NOMO-1 treated with dmso at 0.1 percent for 144 hours (cell line): ENCODE data around the gene XRCC6.
A peak's percentile ranks its signal among the peaks of the same experiment; 100 is the strongest.
"Not testable (repeated sequence)": the region's sequence is repeated elsewhere in the genome, so short reads cannot be mapped to it uniquely, and the experiment has no call there.

Experiments used
- DNase-seq: peaks from one replicate; lab custom pipeline; 2025; ENCODE audit not compliant: unreplicated experiment; lab: John Stamatoyannopoulos, UW

XRCC6 gene

DNA sequence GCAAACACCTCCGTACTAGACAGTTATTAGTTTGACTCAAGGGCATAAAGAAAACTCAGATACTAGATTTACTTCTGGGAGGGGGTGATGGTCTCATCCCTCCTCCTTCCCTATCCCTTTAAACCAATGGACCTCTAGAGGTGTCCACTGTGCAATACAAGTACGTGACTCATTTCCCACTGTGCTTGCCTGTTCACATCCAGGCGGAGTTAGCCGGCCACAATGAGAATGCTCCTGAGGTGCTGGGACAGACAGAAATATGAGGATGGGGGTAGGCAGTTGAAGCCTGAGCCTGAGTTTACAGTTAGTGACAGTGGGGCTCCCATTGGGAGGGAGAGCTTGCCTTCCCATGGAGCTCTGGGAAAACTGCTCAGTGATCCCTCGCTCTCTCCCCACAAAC, 23.0 kb upstream of the XRCC6 start:
- no peak for DNase-seq

DNA sequence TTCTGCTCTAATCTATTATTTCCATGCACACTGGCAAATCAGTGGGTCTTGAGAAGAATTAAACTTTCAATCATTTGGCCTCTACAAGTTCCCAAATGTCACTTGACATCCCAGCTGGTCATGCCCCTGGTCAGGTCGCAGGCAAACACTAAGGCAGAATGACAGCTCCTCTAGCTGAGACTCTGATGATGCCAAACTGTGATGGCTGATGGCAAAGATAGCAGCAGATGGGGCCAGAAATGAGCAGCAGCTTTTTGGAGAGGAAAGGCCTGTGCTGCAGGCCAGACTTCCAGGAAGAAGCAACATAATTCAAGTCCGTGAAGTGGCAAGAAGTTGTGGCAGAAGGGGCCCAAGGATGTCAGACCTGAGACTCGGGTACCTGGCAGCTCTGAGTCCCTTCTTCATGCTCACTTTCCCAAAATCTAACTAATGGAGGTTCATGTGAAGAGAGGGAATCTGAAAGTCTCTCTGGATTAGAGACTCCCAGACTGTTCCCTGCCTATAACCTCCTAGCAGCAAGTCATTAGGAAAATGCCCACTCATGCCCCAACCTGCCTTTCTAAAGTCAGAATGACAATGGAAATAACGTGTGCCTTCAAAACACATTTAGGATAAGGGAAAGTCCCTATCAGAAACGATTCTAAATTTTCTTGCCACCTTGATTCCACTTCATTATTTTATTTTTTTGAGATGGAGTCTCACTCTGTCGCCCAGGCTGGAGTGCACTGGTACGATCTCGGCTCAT, 22.0 kb upstream of the XRCC6 start:
- no peak for DNase-seq

GRCh38 chr22:41600976-41601375, 20.1 kb upstream of the XRCC6 start:
- no peak for DNase-seq

- peak; percentile 22 for DNase-seq
Observed at GRCh38 chr22:41603873-41604332, 17.2 kb upstream of the XRCC6 start.

GRCh38 chr22:41608386-41608785, 12.7 kb upstream of the XRCC6 start:
- DNase-seq: no peak

DNA sequence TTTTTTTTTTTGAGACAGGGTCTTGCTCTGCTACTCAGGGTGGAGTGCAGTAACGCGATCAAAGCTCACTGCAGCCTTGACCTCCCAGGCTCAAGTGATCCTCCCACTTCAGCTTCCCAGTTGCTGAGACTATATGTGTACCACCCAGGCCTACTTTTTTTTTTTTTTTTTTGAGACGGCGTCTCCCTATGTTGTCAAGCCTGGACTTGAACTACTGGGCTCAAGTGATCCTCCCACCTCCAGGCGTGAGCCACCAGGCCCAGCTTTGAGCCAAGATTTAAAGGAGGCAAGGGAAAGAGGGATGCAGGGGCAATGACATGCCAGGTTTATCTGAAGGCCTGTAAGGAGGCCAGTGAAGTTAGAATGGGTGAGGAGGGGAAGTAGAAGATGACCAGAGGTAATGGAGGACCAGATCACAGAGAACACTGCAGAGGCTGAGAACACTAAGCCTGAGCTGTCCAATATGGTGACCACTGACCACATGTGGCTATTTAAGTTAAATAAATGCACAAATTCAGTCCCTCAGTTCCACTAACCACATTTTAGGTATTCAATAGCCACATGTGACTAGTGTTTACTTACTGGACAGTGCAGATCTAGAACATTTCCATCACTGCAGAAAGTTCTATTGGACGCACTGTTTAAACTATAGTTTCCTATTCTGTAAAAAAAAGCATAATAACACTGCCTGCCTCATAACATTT, 8.3 kb upstream of the XRCC6 start:
- no peak for DNase-seq

DNA sequence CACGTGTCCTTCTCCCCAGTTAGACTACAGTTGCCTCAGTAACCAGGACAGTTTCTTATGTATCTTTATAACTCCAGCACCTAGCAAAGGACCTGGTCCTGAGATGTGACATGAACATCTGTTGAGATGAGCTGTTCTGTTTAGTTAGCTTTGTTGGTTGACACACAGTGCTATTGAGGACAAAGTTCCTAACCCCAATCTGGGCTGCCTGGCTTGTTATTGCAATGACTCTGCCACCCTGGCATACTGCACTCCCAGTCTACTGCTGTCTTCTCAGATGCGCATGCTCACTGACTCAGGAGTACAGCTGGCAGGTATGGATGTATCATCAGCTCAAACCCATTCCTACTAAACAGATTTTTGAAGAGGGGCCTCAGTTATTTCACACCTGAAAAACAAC, 7.6 kb upstream of the XRCC6 start:
- no peak for DNase-seq

GRCh38 chr22:41619979-41620588, 1.0 kb upstream of the XRCC6 start:
- no peak for DNase-seq

DNA sequence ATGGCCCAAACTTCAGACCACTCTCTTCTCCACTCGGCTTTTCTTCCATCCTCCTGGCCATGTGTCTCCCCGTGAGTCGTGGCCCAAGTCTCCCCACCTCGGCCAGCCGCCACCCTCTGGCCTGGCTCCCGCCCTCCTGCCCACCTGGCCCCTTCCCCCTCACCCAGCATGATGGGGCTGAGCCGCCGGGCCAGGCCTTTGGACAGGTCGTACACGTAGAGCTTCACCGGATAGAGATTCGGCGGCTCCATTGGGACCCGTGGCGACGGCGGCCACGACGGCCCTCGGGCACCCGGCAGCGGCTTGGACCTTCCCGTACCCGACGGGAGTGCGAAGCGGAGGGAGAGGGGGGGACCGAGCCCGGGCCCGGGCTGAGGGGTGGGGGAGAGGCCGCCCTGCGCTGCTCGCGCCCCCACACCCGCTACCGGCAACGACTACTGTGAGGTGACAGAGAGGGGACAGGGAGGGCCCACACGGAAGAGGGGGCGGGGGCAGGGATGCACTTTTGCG, 451 bp upstream of the XRCC6 start, which contains the start of gene DESI1:
DESI1 (minus strand) TSS at position 455 of the 510 bp plus-strand sequence; CDS start at position 251, 204 bp downstream.
- no peak for DNase-seq

- no peak for DNase-seq
Observed at GRCh38 chr22:41621911-41622179, 750 bp downstream of the XRCC6 start.

DNA sequence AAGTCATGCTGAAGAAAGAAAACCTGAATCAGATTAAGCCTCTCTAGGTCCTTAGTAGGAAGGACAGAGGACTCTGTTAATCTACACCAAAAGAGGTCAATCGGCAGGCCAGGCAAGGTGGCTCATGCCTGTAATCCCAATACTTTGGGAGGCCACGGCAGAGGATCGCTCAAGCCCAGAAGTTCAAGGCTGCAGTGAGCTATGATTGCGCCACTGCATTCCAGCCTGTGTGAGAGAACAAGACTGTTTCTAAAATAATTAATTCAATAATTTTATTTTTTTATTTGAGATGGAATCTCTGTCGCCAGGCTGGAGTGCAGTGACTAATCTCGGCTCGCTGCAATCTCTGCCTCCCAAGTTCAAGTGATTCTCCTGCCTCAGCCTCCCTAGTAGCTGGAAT, 4.5 kb downstream of the XRCC6 start:
- DNase-seq: no peak

GRCh38 chr22:41631115-41631514, 10.0 kb downstream of the XRCC6 start:
- not testable (repeated sequence) for DNase-seq

- DNase-seq: not testable (repeated sequence)
Observed at GRCh38 chr22:41631615-41632014, 10.5 kb downstream of the XRCC6 start.

DNA sequence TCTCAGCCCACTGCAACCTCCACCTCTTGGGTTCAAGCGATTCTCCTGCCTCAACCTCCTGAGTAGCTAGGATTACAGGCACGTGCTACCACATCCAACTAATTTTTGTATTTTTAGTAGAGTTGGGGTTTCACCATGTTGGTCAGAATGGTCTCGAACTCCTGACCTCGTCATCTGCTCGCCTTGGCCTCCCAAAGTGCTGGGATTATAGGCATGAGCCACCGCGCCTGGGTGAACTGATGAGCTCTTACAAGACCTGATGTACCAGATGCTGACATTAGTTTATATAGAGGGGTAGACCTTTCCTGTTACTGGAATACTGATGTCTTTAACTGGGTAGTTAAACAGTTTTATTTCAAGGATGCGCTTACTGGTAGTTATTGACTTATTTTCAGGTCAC, 13.5 kb downstream of the XRCC6 start:
- DNase-seq: not testable (repeated sequence)

DNA sequence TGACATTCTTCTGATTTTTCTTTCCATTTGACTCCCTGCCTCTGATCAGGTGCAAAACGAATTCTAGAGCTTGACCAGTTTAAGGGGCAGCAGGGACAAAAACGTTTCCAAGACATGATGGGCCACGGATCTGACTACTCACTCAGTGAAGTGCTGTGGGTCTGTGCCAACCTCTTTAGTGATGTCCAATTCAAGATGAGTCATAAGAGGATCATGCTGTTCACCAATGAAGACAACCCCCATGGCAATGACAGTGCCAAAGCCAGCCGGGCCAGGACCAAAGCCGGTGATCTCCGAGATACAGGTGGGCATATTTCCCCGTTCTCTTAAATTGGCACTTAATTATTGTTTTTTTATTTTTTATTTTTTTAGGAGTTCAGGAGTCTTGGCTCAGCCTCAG, 15.4 kb downstream of the XRCC6 start:
- no peak for DNase-seq

GRCh38 chr22:41637623-41638022, 16.5 kb downstream of the XRCC6 start:
- not testable (repeated sequence) for DNase-seq

DNA sequence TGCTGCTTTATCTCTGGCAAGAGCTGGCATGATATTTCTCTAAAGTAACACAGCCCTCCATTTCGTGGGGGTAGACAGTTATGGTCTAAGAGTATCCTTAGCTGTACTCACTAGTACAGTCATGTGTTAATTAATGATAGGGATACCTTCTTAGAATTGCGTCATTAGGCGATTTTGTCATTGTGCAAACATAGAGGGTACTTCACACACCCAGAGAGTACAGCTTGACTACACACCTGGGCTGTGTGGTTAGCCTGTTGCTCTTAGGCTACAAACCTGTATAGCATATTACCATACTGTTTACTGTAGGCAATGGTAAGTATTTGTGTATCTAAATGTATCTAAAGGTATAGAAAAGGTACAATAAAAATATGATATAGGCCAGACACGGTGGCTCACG, 17.0 kb downstream of the XRCC6 start:
- DNase-seq: no peak

- no peak for DNase-seq
Observed at GRCh38 chr22:41638748-41639147, 17.7 kb downstream of the XRCC6 start.

- no peak for DNase-seq
Observed at GRCh38 chr22:41641854-41642253, 20.8 kb downstream of the XRCC6 start.

- no peak for DNase-seq
Observed at GRCh38 chr22:41642331-41643110, 21.4 kb downstream of the XRCC6 start.

DNA sequence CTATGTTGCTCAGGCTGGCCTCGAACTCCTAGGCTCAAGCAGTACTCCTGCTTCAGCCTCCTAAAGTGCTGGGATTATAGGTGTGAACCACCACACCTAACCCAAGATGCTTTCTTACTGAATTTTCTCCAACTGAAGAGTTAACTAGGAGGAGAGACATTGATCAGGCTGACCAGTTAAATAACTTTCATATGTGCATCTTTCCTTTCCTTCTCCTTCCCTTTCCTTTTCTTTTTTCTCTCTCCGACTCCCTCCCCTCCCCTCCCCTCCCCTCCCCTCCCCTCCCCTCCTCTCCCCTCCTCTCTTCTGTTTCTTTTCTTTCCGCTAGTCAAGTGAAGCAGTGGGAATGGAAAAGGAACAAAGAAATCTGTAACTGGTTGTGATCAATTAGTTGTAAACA, 26.7 kb downstream of the XRCC6 start:
- DNase-seq: no peak
